HL-60/S4 treated with retinoic acid at 250 ng/mL for 4 days and 3 days (cell line): ENCODE data around the gene POGK.
"Not testable (repeated sequence)": the region's sequence is repeated elsewhere in the genome, so short reads cannot be mapped to it uniquely, and the experiment has no call there.

Experiments
- in situ Hi-C: fragments of 300-500 bp; cut with MboI; formaldehyde crosslinking; loops from 2 replicates; pipeline ENCODE4 v1.7.0; 2022; ENCODE audit warnings: low sequenced_read_pairs

Gene POGK, protein sequence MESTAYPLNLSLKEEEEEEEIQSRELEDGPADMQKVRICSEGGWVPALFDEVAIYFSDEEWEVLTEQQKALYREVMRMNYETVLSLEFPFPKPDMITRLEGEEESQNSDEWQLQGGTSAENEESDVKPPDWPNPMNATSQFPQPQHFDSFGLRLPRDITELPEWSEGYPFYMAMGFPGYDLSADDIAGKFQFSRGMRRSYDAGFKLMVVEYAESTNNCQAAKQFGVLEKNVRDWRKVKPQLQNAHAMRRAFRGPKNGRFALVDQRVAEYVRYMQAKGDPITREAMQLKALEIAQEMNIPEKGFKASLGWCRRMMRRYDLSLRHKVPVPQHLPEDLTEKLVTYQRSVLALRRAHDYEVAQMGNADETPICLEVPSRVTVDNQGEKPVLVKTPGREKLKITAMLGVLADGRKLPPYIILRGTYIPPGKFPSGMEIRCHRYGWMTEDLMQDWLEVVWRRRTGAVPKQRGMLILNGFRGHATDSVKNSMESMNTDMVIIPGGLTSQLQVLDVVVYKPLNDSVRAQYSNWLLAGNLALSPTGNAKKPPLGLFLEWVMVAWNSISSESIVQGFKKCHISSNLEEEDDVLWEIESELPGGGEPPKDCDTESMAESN

GRCh38 chr1:166838766-166839599 is at the start of gene POGK:
Gene POGK, plus strand, starts transcription at chr1:166839475. Its CDS starts 1,482 bp downstream, at chr1:166840957.
- in situ Hi-C loops = no loop called here

DNA sequence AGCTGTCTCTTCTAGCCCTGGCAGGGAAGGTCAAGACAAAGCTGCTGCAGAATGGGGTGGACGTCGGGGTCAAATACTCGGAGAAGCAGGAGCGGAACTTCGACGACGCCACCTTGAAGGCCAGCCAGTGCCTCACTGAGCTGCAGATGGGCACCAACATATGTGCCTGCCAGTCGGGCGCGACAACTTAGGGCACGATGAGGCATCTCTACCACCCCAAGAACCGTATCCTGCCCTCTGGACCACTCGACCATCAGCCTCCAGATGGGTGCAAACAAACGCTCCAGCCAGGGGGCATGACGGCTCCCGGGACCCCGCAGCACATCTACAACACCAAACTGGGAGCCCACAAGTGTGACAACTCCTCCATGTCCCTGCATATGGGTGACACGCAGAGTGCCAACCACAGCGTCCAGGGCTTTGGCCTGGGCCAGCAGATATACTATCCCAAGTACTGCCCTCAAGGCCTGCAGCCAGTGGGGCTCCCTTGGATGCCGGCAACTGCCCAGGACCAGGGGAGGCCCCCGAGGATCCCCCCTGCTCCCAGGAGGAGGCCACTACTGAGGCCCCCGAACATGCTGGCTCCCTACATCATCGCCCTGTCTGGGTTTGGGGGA is 42.5 kb upstream of the POGK start:
- in situ Hi-C loops = no loop called here

DNA sequence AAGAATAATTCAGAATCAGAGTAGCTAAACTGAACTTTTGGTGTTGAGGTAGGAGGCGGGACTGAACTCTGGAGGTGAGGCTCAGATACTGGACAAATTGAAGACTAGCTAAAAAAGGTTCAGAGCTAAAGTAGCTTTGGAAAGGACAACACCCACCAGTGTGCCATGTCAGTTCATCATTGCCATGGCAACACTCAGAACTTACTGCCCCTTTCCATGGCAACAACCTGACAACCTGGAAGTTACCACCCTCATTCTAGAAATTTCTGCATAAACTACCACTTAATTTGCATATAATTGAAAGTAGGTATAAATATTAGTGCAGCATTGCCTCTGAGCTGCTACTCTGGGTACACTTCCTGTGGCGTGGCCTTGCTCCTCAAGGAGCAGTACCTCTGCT is 30.3 kb upstream of the POGK start:
- in situ Hi-C loops = no loop called here

DNA sequence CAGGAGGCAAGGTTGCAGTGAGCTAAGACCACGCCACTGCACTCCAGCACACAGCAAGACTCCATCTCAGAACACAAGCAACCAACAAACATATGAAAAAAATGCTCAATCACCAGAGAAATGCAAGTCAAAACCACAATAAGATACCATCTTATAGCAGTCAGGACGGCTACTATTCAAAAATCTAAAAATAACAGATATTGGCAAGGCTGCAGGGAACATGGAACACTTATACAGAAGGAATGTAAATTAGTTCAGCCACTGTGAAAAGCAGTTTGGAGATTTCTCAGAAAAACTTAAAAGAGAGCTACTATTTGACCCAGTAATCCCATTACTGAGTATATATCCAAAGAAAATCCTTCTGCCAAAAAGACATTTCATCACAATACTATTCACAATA is 27.6 kb upstream of the POGK start:
- in situ Hi-C loops = no loop called here

- in situ Hi-C loops = no loop called here
Measured at GRCh38 chr1:166813508-166814223, 25.6 kb upstream of the POGK start.

DNA sequence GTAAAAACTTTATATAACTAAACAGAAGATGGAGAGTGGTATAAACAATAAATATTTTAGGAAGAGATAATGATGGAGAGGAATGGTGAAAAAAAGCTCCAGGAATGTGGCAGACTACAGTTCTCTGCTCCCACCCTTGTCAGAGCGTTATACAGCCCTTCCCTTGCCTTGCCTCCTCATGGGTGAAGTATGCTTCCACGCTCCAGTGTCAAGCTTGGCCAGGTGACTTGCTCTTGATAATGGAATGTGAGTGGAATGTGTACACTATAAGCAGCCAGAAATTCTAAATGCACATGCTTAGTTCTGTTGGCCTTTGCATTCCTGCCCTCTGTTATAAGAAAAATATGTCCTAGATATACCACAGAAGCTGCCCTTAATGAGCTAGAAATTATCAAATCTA is 24.7 kb upstream of the POGK start:
- in situ Hi-C loops = no loop called here

DNA sequence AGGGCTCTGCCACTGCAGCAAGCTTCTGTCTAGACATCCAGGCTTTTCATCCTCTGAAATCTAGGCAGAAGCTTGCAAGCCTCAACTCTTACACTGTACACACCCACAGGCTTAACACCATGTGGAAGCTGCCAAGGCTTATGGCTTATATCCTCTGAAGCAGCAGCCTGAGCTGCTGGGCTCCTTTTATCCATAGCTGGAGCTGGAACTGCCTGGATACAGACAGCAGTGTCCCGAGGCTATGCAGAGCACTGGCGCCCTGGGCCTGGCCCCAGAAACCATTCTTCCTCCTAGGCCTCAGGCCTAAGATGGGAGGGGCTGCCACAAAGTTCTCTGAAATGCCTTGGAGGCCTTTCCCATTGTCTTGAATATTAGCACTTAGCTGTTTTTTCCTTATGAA is 19.3 kb upstream of the POGK start:
- in situ Hi-C loops = no loop called here

- in situ Hi-C loops = no loop called here
Measured at GRCh38 chr1:166822385-166822784, 16.9 kb upstream of the POGK start.

GRCh38 chr1:166827426-166827825 is 11.8 kb upstream of the POGK start:
- in situ Hi-C loops = no loop called here

- in situ Hi-C loops = not testable (repeated sequence)
Measured at GRCh38 chr1:166829762-166830161, 9.5 kb upstream of the POGK start.

DNA sequence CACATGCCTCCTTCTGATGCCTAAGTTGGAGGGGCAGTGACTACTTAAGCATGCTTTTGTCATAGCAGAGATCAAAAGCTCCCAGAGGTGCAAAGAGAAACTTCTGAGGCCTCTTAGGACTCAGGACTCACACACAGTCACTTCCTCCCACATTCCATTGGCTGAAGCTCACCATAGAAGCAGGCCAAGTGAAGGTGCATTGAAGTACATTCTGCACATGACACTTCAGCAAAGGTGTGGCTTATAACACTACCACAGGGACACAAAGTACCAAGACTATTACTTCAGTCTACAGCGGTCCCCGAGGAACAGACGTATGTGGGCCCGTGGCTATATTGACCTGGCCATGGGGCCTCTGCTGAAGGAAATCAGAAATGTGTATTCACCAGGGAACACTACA is 2.5 kb upstream of the POGK start:
- in situ Hi-C loops = no loop called here

DNA sequence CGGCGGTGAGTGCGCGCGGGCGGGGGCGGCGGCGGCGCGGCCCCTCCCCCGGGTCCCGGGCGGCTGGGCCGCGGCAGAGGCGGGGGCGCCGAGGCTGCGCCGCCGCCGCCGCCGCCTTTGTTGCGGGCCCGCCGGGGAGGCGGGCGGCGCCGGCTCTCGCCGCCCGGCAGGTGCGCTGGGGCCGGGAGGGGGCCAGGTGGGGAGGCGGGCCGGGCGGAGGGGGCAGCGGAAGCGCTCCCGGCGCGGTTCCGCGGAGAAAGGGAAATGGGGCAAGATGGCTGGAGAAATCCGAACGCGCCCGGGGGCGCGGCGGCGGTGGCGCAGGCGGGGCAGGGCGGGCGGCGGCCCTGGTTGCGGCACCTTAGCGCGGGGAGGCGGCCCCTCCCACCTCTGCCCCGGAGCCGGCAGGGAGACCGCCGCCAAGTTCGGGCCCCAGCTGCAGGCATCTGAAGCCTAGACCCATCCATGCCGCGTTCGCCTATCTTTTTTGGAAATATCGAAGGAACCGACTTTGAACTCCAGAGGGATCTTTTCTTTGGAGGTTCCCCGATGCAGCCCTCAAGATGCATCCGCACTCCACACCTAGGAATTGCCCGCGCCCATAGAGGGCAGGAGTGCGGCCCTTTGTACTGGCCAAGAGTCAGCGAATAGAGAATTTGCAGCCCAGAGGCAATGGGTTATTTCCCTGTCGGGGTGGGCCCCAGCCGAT is 479 bp downstream of the POGK start:
- in situ Hi-C loops = no loop called here

DNA sequence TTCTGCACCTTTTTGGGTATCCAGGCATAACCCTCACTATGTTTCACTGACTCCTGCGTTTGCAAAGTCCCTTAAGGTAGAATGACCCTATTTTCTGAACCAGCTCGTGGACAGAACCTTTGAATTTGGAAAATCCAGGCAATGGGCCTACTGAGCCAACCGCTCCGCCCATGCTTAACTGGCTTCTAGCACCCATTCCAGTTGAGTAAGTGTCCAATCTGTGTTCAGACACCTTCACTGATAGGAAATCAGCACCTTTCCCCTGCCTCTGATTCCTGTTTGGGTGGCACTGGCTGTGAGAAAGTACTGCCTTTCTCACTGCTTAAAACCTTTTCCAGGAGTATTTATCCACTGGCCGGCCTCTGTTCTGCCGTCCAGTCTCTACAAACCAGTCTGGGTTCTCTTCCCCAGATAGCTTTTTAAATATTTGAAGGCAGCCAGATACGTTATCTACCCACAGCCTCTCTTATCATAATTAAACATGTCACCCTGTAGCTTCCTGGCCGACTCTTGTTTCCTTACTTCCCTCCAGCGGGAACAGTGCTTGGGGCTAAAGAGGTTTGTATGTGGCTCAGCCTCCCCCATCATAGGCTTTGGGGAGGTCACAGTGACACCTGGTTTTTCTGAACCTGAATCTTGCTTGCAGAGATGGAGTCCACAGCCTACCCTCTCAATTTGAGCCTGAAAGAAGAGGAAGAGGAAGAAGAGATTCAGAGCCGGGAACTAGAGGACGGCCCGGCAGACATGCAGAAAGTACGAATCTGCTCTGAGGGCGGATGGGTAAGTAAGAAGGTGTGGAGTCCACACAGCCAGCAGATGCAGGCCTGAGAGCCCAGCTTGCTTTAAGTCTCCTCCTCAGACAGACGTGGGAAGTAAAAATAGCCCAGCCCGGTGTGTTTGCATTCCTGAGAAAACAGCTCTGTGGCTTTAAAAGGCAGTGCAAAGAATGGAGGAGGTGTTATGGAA is 1.3 kb downstream of the POGK start:
- in situ Hi-C loops = no loop called here

DNA sequence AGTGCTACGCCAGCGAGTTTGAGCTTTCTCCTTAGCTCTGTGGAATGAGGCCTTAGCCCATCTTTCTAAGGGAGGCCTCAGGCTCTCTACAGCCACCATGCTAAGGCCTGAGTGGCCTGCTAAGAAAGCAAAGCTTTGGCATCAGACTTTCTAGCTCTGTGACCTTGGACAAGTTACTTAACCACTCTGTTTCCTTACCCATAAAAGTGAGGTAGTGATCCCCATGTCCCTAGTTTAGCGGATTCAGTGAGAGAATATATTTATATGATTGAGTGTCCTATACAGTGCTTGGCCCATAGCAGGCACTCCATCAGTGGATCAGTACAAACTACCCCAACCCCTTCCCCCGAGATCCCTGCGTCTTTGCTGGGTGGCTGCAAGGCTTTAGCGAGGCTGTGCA is 4.0 kb downstream of the POGK start:
- in situ Hi-C loops = no loop called here

DNA sequence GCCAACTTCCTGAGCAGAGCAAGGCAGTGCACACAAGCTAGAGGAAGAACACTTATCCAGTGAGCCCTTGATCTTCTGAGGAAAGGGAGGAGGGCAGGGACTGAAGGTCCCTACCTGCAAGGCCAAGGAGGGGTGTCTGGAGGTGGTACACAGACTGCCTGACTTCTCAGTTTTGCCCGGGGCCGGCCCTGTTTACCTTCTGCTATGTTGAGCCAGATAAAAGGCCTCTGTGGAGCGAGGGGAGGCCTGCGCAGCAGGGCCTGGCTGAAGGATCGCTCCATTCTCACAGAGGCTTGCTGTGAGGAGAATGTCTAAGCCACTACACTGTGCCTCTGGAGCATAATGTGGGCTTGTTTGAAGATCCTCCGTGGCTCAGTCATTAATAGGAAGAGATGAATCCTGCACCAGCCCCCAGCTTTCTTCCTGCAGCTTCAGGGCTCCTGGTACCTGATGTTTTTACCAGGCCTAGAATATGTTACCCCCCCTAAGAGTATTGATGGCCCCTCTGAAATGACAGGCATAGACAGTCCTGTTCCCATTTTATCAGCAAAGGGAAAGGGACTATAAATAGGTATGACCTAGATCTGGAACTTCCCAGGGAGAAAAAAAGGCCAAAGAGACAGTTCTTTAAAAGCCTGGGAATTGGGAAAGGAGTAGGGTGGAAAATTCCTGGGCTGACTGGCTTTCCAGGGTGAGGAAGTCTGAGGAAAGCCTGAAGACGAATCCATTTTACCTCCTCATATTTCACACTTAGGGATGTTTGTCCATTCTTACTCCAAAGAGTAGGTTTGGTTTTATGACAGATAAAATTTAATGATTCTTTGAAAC is 4.7 kb downstream of the POGK start:
- in situ Hi-C loops = no loop called here

- in situ Hi-C loops = no loop called here
Measured at GRCh38 chr1:166844791-166845190, 5.5 kb downstream of the POGK start.

- in situ Hi-C loops = no loop called here
Measured at GRCh38 chr1:166848193-166848592, 8.9 kb downstream of the POGK start.

DNA sequence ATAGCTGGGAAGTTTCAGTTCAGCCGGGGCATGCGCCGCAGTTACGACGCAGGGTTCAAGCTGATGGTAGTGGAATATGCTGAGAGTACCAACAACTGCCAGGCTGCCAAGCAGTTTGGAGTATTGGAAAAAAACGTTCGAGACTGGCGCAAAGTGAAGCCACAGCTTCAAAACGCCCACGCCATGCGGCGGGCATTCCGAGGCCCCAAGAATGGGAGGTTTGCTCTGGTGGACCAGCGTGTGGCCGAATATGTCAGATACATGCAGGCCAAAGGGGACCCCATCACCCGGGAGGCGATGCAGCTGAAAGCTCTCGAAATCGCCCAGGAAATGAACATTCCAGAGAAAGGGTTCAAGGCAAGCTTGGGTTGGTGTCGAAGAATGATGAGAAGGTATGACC is 9.9 kb downstream of the POGK start:
- in situ Hi-C loops = no loop called here
